Measurements from ENCODE around the gene SCNN1G.
"Not testable (repeated sequence)": the region's sequence is repeated elsewhere in the genome, so short reads cannot be mapped to it uniquely, and the experiment has no call there.

Gene SCNN1G

GRCh38 chr16:23182679-23183542, at the start of gene SCNN1G:
SCNN1G (plus strand) TSS chr16:23182745; CDS start chr16:23186272, 3,527 bp downstream.
- no peak for DNase-seq

GRCh38 chr16:23132775-23133463, 49.6 kb upstream of the SCNN1G start:
- no peak for DNase-seq

GRCh38 chr16:23134274-23134673, 48.3 kb upstream of the SCNN1G start:
- no peak for DNase-seq

- no peak for DNase-seq
Observed at GRCh38 chr16:23137256-23137655, 45.3 kb upstream of the SCNN1G start.

- DNase-seq = no peak
Observed at GRCh38 chr16:23137818-23138217, 44.7 kb upstream of the SCNN1G start.

- DNase-seq = no peak
Observed at GRCh38 chr16:23140107-23140506, 42.4 kb upstream of the SCNN1G start.

- no peak for DNase-seq
Observed at GRCh38 chr16:23141033-23141432, 41.5 kb upstream of the SCNN1G start.

- DNase-seq = no peak
Observed at GRCh38 chr16:23141500-23141899, 41.0 kb upstream of the SCNN1G start.

- no peak for DNase-seq
Observed at GRCh38 chr16:23141959-23142740, 40.4 kb upstream of the SCNN1G start.

- DNase-seq = no peak
Observed at GRCh38 chr16:23143391-23143790, 39.2 kb upstream of the SCNN1G start.

GRCh38 chr16:23144393-23144792, 38.2 kb upstream of the SCNN1G start:
- DNase-seq = not testable (repeated sequence)

- DNase-seq = no peak
Observed at GRCh38 chr16:23145186-23145585, 37.4 kb upstream of the SCNN1G start.

GRCh38 chr16:23145608-23146007, 36.9 kb upstream of the SCNN1G start:
- no peak for DNase-seq

GRCh38 chr16:23146877-23147601, 35.5 kb upstream of the SCNN1G start:
- DNase-seq = no peak

- no peak for DNase-seq
Observed at GRCh38 chr16:23147666-23148065, 34.9 kb upstream of the SCNN1G start.

- no peak for DNase-seq
Observed at GRCh38 chr16:23148166-23148512, 34.4 kb upstream of the SCNN1G start.

- peak; percentile 58 to 61 for DNase-seq
Observed at GRCh38 chr16:23148513-23149266, 33.9 kb upstream of the SCNN1G start.

GRCh38 chr16:23149267-23149992, 33.1 kb upstream of the SCNN1G start, which contains the start of gene USP31:
USP31 (minus strand) TSS chr16:23149452; CDS start chr16:23149270, 182 bp downstream.
- peak; percentile 89 to 93 for DNase-seq

- DNase-seq = no peak
Observed at GRCh38 chr16:23149993-23150364, 32.6 kb upstream of the SCNN1G start.

- no peak for DNase-seq
Observed at GRCh38 chr16:23152386-23153178, 30.0 kb upstream of the SCNN1G start.
